Measurements from ENCODE around the gene LRIG3.

GRCh38 chr12:58943079-58943478 is 22.8 kb upstream of the LRIG3 start:
- TF ChIP-seq ESRRG (CRISPR knock-in tag; IDR thresholded peaks at IDR 0.05) (no peak), PATZ1 (CRISPR knock-in tag; IDR thresholded peaks at IDR 0.05; ENCODE audit: borderline replicate concordance) (no peak), ZFP30 (CRISPR knock-in tag; IDR thresholded peaks at IDR 0.05) (no peak), TOX (CRISPR knock-in tag; IDR thresholded peaks at IDR 0.05; ENCODE audit: borderline replicate concordance) (no peak), POU6F1 (CRISPR knock-in tag; IDR thresholded peaks at IDR 0.05; ENCODE audit: borderline replicate concordance, low read depth) (no peak), GLIS3 (CRISPR knock-in tag; IDR thresholded peaks at IDR 0.05) (no peak), SNAI2 (CRISPR knock-in tag; IDR thresholded peaks at IDR 0.05) (no peak), ZFP3 (CRISPR knock-in tag; IDR thresholded peaks at IDR 0.05) (no peak), ZNF8 (CRISPR knock-in tag; IDR thresholded peaks at IDR 0.05) (no peak), ARNTL (CRISPR knock-in tag; IDR thresholded peaks at IDR 0.05; ENCODE audit: borderline replicate concordance, low read depth) (no peak), TSHZ2 (CRISPR knock-in tag; IDR thresholded peaks at IDR 0.05) (no peak), CREB5 (CRISPR knock-in tag; IDR thresholded peaks at IDR 0.05; ENCODE audit: low read depth) (no peak), CSDC2 (CRISPR knock-in tag; IDR thresholded peaks at IDR 0.05) (no peak)

Data from SK-N-SH treated with all-trans-retinoic acid at 6 μM for 48 hours (cell line).